ENCODE results near the gene MMP8.
"Not testable (repeated sequence)": the region's sequence is repeated elsewhere in the genome, so short reads cannot be mapped to it uniquely, and the experiment has no call there.

Gene MMP8

GRCh38 chr11:102724904-102725500, at the start of gene MMP8:
MMP8 (minus strand) TSS chr11:102724954; CDS start chr11:102724855, 99 bp downstream.
- DNase-seq = no peak

GRCh38 chr11:102773386-102773785, 48.6 kb upstream of the MMP8 start:
- no peak for DNase-seq

- DNase-seq = no peak
Observed at GRCh38 chr11:102771351-102771750, 46.6 kb upstream of the MMP8 start.

- no peak for DNase-seq
Observed at GRCh38 chr11:102770191-102770590, 45.4 kb upstream of the MMP8 start.

- no peak for DNase-seq
Observed at GRCh38 chr11:102767800-102768199, 43.0 kb upstream of the MMP8 start.

- no peak for DNase-seq
Observed at GRCh38 chr11:102763440-102763839, 38.7 kb upstream of the MMP8 start.

- no peak for DNase-seq
Observed at GRCh38 chr11:102762361-102762767, 37.6 kb upstream of the MMP8 start.

GRCh38 chr11:102761646-102762238, 37.0 kb upstream of the MMP8 start:
- DNase-seq = no peak

- DNase-seq = no peak
Observed at GRCh38 chr11:102760344-102761035, 35.7 kb upstream of the MMP8 start.

- DNase-seq = no peak
Observed at GRCh38 chr11:102757823-102758549, 33.2 kb upstream of the MMP8 start.

GRCh38 chr11:102753267-102753666, 28.5 kb upstream of the MMP8 start:
- DNase-seq = no peak

GRCh38 chr11:102751673-102752072, 26.9 kb upstream of the MMP8 start:
- no peak for DNase-seq

- no peak for DNase-seq
Observed at GRCh38 chr11:102749101-102749722, 24.5 kb upstream of the MMP8 start.

GRCh38 chr11:102746746-102747578, 22.2 kb upstream of the MMP8 start:
- DNase-seq = not testable (repeated sequence)

- DNase-seq = no peak
Observed at GRCh38 chr11:102734650-102735049, 9.9 kb upstream of the MMP8 start.

GRCh38 chr11:102733232-102733875, 8.6 kb upstream of the MMP8 start:
- peak; percentile 11 for DNase-seq

- DNase-seq = not testable (repeated sequence)
Observed at GRCh38 chr11:102730944-102731343, 6.2 kb upstream of the MMP8 start.

GRCh38 chr11:102729849-102730815, 5.4 kb upstream of the MMP8 start:
- DNase-seq = no peak

GRCh38 chr11:102727890-102728289, 3.1 kb upstream of the MMP8 start:
- no peak for DNase-seq

- DNase-seq = no peak
Observed at GRCh38 chr11:102722821-102723220, 1.9 kb downstream of the MMP8 start.
